ENCODE measurements around the gene PC.

DNA sequence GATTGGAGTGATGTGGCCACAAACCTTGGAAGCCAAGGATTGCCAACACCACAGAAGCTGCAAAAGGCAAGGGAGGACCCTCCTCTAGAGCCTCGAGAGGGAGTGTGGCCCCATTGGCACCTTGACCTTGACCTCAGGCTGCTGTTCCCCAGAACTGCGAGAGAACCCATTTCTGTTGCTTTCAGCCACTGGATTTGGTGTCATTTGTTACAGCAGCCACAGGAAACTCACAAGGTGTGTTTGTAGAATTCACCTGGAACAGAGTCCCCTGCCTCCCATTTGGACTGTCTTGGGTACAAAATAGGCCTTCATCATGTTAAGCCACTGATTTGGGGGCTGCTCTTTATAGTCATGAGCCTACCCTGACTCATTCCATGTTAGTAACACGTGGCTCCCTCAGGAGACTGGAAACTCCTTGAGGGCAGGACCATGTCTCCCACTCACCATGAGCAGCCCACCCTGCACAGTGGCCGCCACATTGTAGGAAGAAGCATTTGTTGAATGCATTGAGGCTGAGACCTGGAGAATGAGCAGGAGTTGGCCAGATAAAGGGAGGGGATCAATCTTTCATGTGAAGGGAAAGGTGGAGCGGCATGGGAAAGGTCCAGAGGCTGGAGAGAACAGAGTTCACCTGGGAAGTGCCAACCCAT, 25.2 kb upstream of the PC start:
- TF ChIP-seq, protein P1, sequence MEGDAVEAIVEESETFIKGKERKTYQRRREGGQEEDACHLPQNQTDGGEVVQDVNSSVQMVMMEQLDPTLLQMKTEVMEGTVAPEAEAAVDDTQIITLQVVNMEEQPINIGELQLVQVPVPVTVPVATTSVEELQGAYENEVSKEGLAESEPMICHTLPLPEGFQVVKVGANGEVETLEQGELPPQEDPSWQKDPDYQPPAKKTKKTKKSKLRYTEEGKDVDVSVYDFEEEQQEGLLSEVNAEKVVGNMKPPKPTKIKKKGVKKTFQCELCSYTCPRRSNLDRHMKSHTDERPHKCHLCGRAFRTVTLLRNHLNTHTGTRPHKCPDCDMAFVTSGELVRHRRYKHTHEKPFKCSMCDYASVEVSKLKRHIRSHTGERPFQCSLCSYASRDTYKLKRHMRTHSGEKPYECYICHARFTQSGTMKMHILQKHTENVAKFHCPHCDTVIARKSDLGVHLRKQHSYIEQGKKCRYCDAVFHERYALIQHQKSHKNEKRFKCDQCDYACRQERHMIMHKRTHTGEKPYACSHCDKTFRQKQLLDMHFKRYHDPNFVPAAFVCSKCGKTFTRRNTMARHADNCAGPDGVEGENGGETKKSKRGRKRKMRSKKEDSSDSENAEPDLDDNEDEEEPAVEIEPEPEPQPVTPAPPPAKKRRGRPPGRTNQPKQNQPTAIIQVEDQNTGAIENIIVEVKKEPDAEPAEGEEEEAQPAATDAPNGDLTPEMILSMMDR (IDR thresholded peaks at IDR 0.05; ENCODE audit: insufficient read depth, low read depth, low read length) = no peak
- TF ChIP-seq EZH2 (IDR thresholded peaks at IDR 0.05; ENCODE audit: insufficient read depth, low read length) = no peak

All from astrocyte (in vitro differentiated cells and primary cell).